OCI-LY1 (cell line): ENCODE data around the gene NXPE2.

Experiments used
- EZH2 ChIP-seq: fragments of 200-600 bp; sonication (generic), shearing (Covaris generic); IDR thresholded peaks from 2 replicates; pipeline ENCODE4 v1.8.0; 2017; ENCODE audit warnings: borderline replicate concordance, mixed run types, mild to moderate bottlenecking, antibody characterized with exemption, low read length, moderate library complexity, mixed read lengths
- TF ChIP-seq, protein P1 (sequence below): fragments of 200-600 bp; sonication (generic), shearing (Covaris generic); IDR thresholded peaks from 2 replicates; pipeline ENCODE4 v1.5.1; 2017; ENCODE audit warnings: mild to moderate bottlenecking, antibody characterized with exemption, low read length, moderate library complexity, mixed read lengths

- TF ChIP-seq, protein P1, sequence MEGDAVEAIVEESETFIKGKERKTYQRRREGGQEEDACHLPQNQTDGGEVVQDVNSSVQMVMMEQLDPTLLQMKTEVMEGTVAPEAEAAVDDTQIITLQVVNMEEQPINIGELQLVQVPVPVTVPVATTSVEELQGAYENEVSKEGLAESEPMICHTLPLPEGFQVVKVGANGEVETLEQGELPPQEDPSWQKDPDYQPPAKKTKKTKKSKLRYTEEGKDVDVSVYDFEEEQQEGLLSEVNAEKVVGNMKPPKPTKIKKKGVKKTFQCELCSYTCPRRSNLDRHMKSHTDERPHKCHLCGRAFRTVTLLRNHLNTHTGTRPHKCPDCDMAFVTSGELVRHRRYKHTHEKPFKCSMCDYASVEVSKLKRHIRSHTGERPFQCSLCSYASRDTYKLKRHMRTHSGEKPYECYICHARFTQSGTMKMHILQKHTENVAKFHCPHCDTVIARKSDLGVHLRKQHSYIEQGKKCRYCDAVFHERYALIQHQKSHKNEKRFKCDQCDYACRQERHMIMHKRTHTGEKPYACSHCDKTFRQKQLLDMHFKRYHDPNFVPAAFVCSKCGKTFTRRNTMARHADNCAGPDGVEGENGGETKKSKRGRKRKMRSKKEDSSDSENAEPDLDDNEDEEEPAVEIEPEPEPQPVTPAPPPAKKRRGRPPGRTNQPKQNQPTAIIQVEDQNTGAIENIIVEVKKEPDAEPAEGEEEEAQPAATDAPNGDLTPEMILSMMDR: no peak
- no peak for TF ChIP-seq EZH2
Observed at GRCh38 chr11:114745150-114745671, 66.9 kb downstream of the NXPE2 start.
